ENCODE results near the gene RRP1B. TPM values are rescaled to one million over a fixed set of nuclear protein-coding genes. Genes with fewer than 3 reads are reported as not detected.

Gene RRP1B
- total and polyA plus RNA-seq, 9 of the 15 experiments (the other 6 are each of a cell fraction or from before 2014, with no cell fraction given): 6.8 to 66.6 (median 41.9) TPM

GRCh38 chr21:43718872-43719747 is 59.8 kb downstream of the RRP1B start, which contains the start of gene PDXK (continued):
- TF ChIP-seq RFX1 (IDR thresholded peaks at IDR 0.05) (no peak), PCBP2 (IDR thresholded peaks at IDR 0.05; ENCODE audit: low read depth, low read length, poor library complexity, severe bottlenecking) (no peak), ZNF644 (tag; IDR thresholded peaks at IDR 0.05; ENCODE audit: low read depth) (no peak), ZBTB49 (CRISPR knock-in tag; IDR thresholded peaks at IDR 0.05; ENCODE audit: borderline replicate concordance) (no peak), PTBP1 (IDR thresholded peaks at IDR 0.05; ENCODE audit: low read depth, low read length) (no peak), ESRRA (IDR thresholded peaks at IDR 0.05; ENCODE audit: borderline replicate concordance, low read depth) (peak; percentile 81), CBX3 (IDR thresholded peaks at IDR 0.05; ENCODE audit: borderline replicate concordance in 1 of 2, low read length in 2 of 2) (no peak), OTX1 (CRISPR knock-in tag; IDR thresholded peaks at IDR 0.05) (no peak), JUNB (CRISPR knock-in tag; conservative IDR thresholded peaks at IDR 0.05) (no peak), ZNF584 (CRISPR knock-in tag; IDR thresholded peaks at IDR 0.05; ENCODE audit: low read depth) (no peak), RBM34 (IDR thresholded peaks at IDR 0.05; ENCODE audit: borderline replicate concordance, insufficient read depth, low read length) (no peak), TAF1 (IDR thresholded peaks at IDR 0.05; ENCODE audit: control insufficient read depth, extremely low read depth, insufficient read depth, low read length, severe bottlenecking) (peak; percentile 81), TBL1XR1 (IDR thresholded peaks at IDR 0.05; ENCODE audit: low read length in 2 of 2) (no peak), ZFP91 (CRISPR knock-in tag; IDR thresholded peaks at IDR 0.05) (no peak), ETV1 (tag; conservative IDR thresholded peaks at IDR 0.05; ENCODE audit: low read depth) (0 out of 2 replicates have a peak, but pooled peaks have one; percentile 15), GATAD2B (IDR thresholded peaks at IDR 0.05; ENCODE audit: borderline replicate concordance) (peak; percentile 96), MCM5 (IDR thresholded peaks at IDR 0.05; ENCODE audit: low read depth) (no peak), GTF2E2 (tag; IDR thresholded peaks at IDR 0.05) (no peak), CREM (IDR thresholded peaks at IDR 0.05; ENCODE audit: low read depth) (peak; percentile 91)
- TF ChIP-seq, protein P1, sequence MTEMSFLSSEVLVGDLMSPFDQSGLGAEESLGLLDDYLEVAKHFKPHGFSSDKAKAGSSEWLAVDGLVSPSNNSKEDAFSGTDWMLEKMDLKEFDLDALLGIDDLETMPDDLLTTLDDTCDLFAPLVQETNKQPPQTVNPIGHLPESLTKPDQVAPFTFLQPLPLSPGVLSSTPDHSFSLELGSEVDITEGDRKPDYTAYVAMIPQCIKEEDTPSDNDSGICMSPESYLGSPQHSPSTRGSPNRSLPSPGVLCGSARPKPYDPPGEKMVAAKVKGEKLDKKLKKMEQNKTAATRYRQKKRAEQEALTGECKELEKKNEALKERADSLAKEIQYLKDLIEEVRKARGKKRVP (CRISPR knock-in tag; IDR thresholded peaks at IDR 0.05): no peak
- TF ChIP-seq, protein P2, sequence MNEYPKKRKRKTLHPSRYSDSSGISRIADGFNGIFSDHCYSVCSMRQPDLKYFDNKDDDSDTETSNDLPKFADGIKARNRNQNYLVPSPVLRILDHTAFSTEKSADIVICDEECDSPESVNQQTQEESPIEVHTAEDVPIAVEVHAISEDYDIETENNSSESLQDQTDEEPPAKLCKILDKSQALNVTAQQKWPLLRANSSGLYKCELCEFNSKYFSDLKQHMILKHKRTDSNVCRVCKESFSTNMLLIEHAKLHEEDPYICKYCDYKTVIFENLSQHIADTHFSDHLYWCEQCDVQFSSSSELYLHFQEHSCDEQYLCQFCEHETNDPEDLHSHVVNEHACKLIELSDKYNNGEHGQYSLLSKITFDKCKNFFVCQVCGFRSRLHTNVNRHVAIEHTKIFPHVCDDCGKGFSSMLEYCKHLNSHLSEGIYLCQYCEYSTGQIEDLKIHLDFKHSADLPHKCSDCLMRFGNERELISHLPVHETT (CRISPR knock-in tag; conservative IDR thresholded peaks at IDR 0.05 in 1 of 2, IDR thresholded peaks at IDR 0.05 in 1 of 2): peak in 1 of 2 experiments; percentile 88; a peak in 2 of 4 replicates

Measured in K562 (cell line).